Fibroblast of lung (primary cell): ENCODE results near the gene GPR141. TPM values are rescaled to one million over a fixed set of nuclear protein-coding genes. Genes with fewer than 3 reads are reported as not detected.

ENCODE experiments used
- DNase-seq, 2 donors: peaks; one replicate each; pipeline versions ENCODE4 v3.0.0 to v3.0.0-alpha.2; 2010; ENCODE audit warnings: low read depth in 2 of 2
- H2AFZ ChIP-seq: 2 replicates; pipeline ENCODE4 v1.5.1; 2012; ENCODE audit warnings: low read length, control low read depth, inconsistent platforms
- H3K27ac ChIP-seq: 2 replicates; pipeline ENCODE4 v1.5.1; 2011; ENCODE audit warnings: low read length, control low read depth; ENCODE audit not compliant: insufficient read depth
- H3K27me3 ChIP-seq: 2 replicates; pipeline ENCODE4 v1.5.1; 2011; ENCODE audit warnings: mild to moderate bottlenecking, low read length; ENCODE audit not compliant: control insufficient read depth, insufficient read depth
- H3K36me3 ChIP-seq: 2 replicates; pipeline ENCODE4 v1.5.1; 2011; ENCODE audit warnings: low read length; ENCODE audit not compliant: control insufficient read depth, insufficient read depth
- H3K4me1 ChIP-seq: 2 replicates; pipeline ENCODE4 v1.5.1; 2011; ENCODE audit warnings: low read length; ENCODE audit not compliant: control insufficient read depth, insufficient read depth; ENCODE audit errors: extremely low read depth
- H3K4me2 ChIP-seq: 2 replicates; pipeline ENCODE4 v1.5.1; 2011; ENCODE audit warnings: low read length, control low read depth; ENCODE audit not compliant: insufficient read depth; ENCODE audit errors: extremely low read depth
- H3K4me3 ChIP-seq, 4 experiments: fragments of 200-600 bp in 1 of 4; sonication (generic) in 1 of 4; replicated peaks in 1 of 4; 2 replicates each; pipeline ENCODE4 v1.5.1; 2011 to 2016; ENCODE audit warnings: low read length in 4 of 4, low read depth in 3 of 4, mild to moderate bottlenecking in 3 of 4, control low read depth in 2 of 4, inconsistent platforms in 1 of 4, mixed read lengths in 1 of 4; ENCODE audit not compliant: insufficient read depth in 1 of 4; ENCODE audit errors: control extremely low read depth in 1 of 4
- H3K79me2 ChIP-seq: 2 replicates; pipeline ENCODE4 v1.5.1; 2012; ENCODE audit warnings: mild to moderate bottlenecking, low read length, inconsistent platforms; ENCODE audit not compliant: control insufficient read depth, insufficient read depth
- H3K9ac ChIP-seq: 2 replicates; pipeline ENCODE4 v1.5.1; 2011; ENCODE audit warnings: mild to moderate bottlenecking, low read length, control low read depth; ENCODE audit not compliant: insufficient read depth
- H3K9me3 ChIP-seq: 2 replicates; pipeline ENCODE4 v1.5.1; 2012; ENCODE audit warnings: low read depth, low read length; ENCODE audit not compliant: control insufficient read depth, insufficient read depth
- H4K20me1 ChIP-seq: 2 replicates; pipeline ENCODE4 v1.5.1; 2011; ENCODE audit warnings: low read length; ENCODE audit not compliant: control insufficient read depth, insufficient read depth; ENCODE audit errors: extremely low read depth
- EZH2 ChIP-seq: IDR thresholded peaks from 2 replicates; pipeline ENCODE4 v1.5.1; 2012; ENCODE audit warnings: low read length, control low read depth, mild to moderate bottlenecking; ENCODE audit errors: missing control alignments
- polyA plus RNA-seq, 2 donors: library from polyadenylated mRNA; depleted of rRNA in 1 of 2; stranded (reverse) in 1 of 2; unstranded in 1 of 2; fragments of >200 nt; gene quantifications; 2 replicates each; pipeline ENCODE4 v1.2.1, GENCODE V29; 2011 to 2012; ENCODE audit warnings: missing spikeins in 1 of 2
- total RNA-seq: library from RNA; depleted of rRNA; stranded (reverse); fragments of >200 nt; gene quantifications from 2 replicates; pipeline ENCODE4 v1.2.1, GENCODE V29; 2014
- TF ChIP-seq, protein P1 (sequence below), 2 donors: IDR thresholded peaks in 1 of 2; conservative IDR thresholded peaks in 1 of 2; 1 replicate in 1 of 2; 2 replicates in 1 of 2; pipeline ENCODE4 v1.5.1; 2011 to 2012; ENCODE audit warnings: low read length in 2 of 2, control low read depth in 1 of 2, inconsistent platforms in 1 of 2, low read depth in 1 of 2, mild to moderate bottlenecking in 1 of 2

Gene GPR141
- total and polyA plus RNA-seq, 2 donors (not counting 1 experiment from before 2014, with no cell fraction given), result not detected

DNA sequence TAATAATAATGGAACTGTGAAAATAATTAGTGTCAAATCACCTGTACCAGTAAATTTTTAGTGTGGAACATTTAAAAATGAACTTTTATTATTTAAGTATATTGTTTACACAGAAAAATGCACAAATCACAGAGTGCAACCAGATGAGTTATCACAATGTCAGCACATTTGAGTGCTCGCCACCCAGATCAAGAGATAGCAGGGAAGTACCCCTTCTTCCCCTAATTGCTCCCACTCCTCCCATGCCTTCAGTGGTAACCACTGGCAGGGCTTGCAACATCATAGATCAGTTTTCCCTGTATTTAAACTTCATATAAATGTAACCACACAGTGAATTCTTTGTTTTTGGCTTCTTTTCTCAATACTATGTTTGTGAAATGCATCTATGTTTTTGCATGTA, 7.8 kb upstream of the GPR141 start:
- Histone ChIP-seq H4K20me1 (no peaks in the 10 kb centered on the region), H3K27me3 (no peaks in the 10 kb centered on the region), H3K27ac (no peak overlapping the region), H2AFZ (no peak overlapping the region), H3K9me3 (no peaks in the 10 kb centered on the region), H3K79me2 (no peaks in the 10 kb centered on the region), H3K4me2 (no peak overlapping the region), H3K9ac (no peak overlapping the region), H3K4me1 (no peaks in the 10 kb centered on the region), H3K36me3 (no peaks in the 10 kb centered on the region), H3K4me3 (no peak overlapping the region)
- no peak for DNase-seq
- TF ChIP-seq, protein P1, sequence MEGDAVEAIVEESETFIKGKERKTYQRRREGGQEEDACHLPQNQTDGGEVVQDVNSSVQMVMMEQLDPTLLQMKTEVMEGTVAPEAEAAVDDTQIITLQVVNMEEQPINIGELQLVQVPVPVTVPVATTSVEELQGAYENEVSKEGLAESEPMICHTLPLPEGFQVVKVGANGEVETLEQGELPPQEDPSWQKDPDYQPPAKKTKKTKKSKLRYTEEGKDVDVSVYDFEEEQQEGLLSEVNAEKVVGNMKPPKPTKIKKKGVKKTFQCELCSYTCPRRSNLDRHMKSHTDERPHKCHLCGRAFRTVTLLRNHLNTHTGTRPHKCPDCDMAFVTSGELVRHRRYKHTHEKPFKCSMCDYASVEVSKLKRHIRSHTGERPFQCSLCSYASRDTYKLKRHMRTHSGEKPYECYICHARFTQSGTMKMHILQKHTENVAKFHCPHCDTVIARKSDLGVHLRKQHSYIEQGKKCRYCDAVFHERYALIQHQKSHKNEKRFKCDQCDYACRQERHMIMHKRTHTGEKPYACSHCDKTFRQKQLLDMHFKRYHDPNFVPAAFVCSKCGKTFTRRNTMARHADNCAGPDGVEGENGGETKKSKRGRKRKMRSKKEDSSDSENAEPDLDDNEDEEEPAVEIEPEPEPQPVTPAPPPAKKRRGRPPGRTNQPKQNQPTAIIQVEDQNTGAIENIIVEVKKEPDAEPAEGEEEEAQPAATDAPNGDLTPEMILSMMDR (conservative IDR thresholded peaks at IDR 0.05 in 1 of 2, IDR thresholded peaks at IDR 0.05 in 1 of 2; ENCODE audit: low read depth in 1 of 2, low read length in 2 of 2), result no peak
- TF ChIP-seq EZH2, result no peak

DNA sequence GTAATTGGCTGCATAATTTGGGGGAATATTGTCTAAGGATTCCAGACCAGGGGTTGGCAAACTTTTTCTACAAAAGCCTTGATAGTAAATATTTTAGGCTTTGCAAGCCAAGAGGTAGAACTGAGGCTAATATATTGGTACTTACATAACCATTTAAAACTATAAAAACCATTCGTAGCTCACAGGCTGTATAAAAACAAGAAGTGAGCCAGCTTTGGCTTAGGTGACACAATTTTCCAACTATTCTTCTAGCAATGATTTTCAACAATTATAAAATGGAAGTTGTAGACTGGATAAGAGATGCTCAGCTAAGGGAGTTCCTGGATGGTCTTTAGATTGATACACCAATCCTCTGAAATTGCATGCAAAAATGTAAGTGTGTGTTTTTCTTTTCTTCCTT, 1.4 kb downstream of the GPR141 start:
- Histone ChIP-seq H3K9ac (no peak overlapping the region), H3K9me3 (no peaks in the 10 kb centered on the region), H4K20me1 (no peaks in the 10 kb centered on the region), H3K27me3 (no peaks in the 10 kb centered on the region), H2AFZ (no peak overlapping the region), H3K27ac (no peak overlapping the region), H3K4me3 (no peak overlapping the region), H3K79me2 (no peaks in the 10 kb centered on the region), H3K36me3 (no peaks in the 10 kb centered on the region), H3K4me1 (no peaks in the 10 kb centered on the region), H3K4me2 (no peak overlapping the region)
- no peak for DNase-seq
- TF ChIP-seq, protein P1 (conservative IDR thresholded peaks at IDR 0.05 in 1 of 2, IDR thresholded peaks at IDR 0.05 in 1 of 2; ENCODE audit: low read depth in 1 of 2, low read length in 2 of 2), result no peak
- TF ChIP-seq EZH2, result no peak

- Histone ChIP-seq H3K79me2 (no peaks in the 10 kb centered on the region), H3K36me3 (no peaks in the 10 kb centered on the region), H4K20me1 (no peaks in the 10 kb centered on the region), H3K27ac (no peak overlapping the region), H3K9me3 (no peaks in the 10 kb centered on the region), H3K27me3 (no peaks in the 10 kb centered on the region), H2AFZ (no peak overlapping the region), H3K4me2 (no peak overlapping the region), H3K9ac (no peak overlapping the region), H3K4me3 (no peak overlapping the region), H3K4me1 (no peaks in the 10 kb centered on the region)
- DNase-seq, result no peak
- TF ChIP-seq, protein P1 (conservative IDR thresholded peaks at IDR 0.05 in 1 of 2, IDR thresholded peaks at IDR 0.05 in 1 of 2; ENCODE audit: low read depth in 1 of 2, low read length in 2 of 2), result no peak
- TF ChIP-seq EZH2, result no peak
Measured at GRCh38 chr7:37686556-37687345, 3.2 kb downstream of the GPR141 start.
